22Rv1 (cell line): Measurements from ENCODE around the gene CFAP157.
A peak's percentile ranks its signal among the peaks of the same experiment; 100 is the strongest.

ENCODE experiments used
- H3K27ac ChIP-seq: fragments of 450-650 bp; 2 replicates; pipeline ENCODE4 v1.5.1; 2017
- ZFX ChIP-seq: fragments of 450-650 bp; IDR thresholded peaks from 2 replicates; pipeline ENCODE4 v1.6.1; 2017; ENCODE audit warnings: antibody characterized with exemption, borderline replicate concordance
- TF ChIP-seq, protein P1 (sequence below): fragments of 450-650 bp; IDR thresholded peaks from 2 replicates; pipeline ENCODE4 v1.5.1; 2017; ENCODE audit warnings: mild to moderate bottlenecking

The CFAP157 gene

DNA sequence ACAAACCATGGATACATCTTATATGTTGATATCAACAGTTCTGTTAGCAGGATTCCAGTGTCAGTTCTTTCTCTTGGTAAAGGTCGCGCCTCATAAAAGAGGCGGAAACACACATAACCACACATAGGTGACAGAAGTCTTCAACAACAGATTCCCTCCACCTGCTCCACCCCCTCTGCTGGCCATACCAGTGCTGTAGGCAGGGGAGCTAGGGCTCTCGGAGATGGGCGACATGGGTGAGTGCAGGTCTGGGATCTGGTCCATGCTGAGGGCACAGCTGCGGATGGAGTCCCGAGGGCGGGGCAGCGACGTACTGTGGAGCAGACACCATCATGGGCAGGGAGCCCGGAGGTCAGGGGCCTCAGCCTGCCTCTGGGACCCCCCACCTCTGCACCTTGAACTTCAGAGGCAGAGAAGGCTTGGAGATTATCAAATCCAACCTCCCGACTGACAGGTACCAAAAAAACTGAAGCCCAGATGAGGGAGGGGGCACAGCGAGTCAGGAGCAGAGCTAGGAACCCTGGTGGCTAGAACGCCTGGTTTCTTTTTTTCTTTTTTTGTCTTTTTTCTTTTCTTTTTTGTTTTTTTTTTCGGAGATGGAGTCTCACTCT is 40.3 kb downstream of the CFAP157 start:
- H3K27ac ChIP-seq: no peak overlapping the region
- no peak for TF ChIP-seq ZFX
- TF ChIP-seq, protein P1, sequence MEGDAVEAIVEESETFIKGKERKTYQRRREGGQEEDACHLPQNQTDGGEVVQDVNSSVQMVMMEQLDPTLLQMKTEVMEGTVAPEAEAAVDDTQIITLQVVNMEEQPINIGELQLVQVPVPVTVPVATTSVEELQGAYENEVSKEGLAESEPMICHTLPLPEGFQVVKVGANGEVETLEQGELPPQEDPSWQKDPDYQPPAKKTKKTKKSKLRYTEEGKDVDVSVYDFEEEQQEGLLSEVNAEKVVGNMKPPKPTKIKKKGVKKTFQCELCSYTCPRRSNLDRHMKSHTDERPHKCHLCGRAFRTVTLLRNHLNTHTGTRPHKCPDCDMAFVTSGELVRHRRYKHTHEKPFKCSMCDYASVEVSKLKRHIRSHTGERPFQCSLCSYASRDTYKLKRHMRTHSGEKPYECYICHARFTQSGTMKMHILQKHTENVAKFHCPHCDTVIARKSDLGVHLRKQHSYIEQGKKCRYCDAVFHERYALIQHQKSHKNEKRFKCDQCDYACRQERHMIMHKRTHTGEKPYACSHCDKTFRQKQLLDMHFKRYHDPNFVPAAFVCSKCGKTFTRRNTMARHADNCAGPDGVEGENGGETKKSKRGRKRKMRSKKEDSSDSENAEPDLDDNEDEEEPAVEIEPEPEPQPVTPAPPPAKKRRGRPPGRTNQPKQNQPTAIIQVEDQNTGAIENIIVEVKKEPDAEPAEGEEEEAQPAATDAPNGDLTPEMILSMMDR: peak; percentile 11; the same call in 1 of the 2 replicates

GRCh38 chr9:127749090-127749787 is 42.5 kb downstream of the CFAP157 start:
- H3K27ac ChIP-seq: no peak overlapping the region
- TF ChIP-seq, protein P1: no peak
- TF ChIP-seq ZFX: no peak

DNA sequence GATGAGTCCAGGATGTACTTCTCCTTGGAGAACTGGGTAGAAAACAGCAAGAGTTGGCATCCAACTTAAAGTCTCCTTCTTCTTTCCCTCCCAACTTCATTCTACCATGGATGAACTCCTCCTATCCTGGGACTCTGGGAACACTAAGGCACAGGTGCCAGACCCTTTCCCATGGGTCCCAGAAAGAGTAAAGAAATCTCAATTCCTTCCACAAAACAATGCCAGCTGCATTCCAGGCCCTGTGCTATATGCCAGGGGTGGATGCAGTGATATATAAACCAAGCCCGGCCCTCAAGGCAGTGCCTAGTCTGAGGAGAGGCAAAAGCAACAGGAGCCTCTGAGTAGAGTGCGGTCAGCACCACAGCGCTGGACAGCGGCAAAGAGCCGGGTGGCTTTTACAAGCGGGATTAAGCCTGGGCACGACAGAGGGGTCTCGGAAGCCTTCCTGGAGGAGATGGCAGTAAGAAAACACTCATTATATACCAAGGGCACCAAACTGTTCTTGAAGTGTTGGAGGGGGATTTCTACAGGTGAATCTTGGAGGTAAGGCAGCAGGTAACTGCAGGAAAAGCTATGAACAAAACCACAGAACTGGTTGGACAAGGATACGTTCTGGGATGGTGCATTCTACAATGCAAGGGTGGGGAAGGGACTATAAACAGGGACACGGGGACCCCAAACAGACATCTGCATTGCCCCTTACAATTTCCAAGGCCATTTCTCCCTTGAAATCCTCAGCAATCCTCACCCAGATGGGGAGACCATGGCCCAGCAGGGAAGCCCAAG is 44.7 kb downstream of the CFAP157 start:
- no peak for TF ChIP-seq ZFX
- TF ChIP-seq, protein P1: no peak

GRCh38 chr9:127753148-127753547 is 46.4 kb downstream of the CFAP157 start:
- H3K27ac ChIP-seq: no peak overlapping the region
- TF ChIP-seq, protein P1: no peak
- TF ChIP-seq ZFX: no peak

More for the DNA sequence above, 44.7 kb downstream of the CFAP157 start:
- no peak overlapping the region for H3K27ac ChIP-seq

DNA sequence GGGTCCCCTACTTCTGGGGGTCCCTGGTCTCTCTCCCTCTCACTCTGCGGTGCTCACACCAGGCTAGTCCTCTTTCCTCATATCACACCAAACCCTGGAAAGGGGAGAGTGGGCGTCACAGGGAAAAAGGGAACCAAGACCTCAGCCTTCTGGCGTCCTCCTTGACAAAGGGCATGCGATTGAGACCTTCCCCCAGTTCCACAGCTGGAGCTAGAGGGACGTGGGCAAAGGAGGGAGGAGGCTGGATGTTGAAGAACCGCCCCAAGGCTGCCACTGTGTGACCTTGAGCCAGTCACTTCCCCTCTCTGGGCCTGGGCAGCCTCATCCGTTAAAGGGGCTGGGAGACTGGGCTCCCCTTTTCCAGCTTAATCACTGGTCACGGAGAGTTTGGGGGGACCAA is 46.8 kb downstream of the CFAP157 start:
- H3K27ac ChIP-seq: no peak overlapping the region
- TF ChIP-seq ZFX: no peak
- TF ChIP-seq, protein P1: no peak

DNA sequence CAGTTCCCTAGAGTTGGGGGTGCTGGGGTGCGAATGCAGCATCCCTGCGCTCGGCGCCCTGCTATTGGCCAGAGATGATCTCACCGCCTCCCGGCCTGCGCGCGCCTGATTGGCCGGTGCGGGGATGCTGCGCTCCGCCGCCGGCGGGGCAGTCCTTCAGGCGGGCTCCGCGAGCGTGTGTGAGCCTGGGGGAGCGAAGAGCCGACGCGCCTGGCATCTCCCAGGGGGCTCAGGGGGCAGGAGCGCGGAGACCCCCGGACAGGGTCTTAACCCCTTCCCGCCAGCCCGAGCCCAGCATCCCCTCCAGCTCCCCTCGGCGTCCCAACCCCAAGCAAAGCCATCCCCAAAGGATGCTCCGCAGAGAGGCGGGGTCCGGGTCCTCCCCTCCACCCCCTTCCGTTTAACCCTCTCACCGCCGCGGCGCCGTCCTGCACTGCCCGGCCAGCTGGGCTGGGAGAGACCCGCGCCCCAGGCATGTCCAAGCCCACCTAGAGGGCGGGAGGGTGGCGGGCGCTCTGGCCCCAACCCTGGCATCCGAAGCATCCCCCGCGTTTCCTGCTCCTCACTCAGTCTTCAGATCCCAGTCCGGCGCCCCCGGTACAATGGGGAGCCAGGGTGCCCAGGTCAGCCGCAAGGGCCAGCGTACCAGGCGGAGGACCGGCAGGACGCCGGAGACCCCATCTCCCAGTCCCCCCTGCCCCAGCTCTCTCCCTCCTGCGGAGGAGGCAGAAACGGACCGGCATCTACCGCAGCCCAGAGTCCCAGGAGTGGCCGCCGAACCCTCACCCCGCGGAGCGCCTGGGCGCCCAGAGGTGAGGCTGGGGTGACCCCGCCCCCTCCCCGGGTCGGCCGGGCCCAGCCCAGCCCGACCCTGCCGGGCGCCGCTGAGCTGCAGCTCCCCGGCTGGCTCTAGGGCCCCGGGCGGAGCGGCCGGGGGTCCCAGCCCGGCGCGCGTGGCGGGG is 47.6 kb downstream of the CFAP157 start:
- no peak overlapping the region for H3K27ac ChIP-seq
- no peak for TF ChIP-seq ZFX
- TF ChIP-seq, protein P1: no peak
